Endothelial cell of umbilical vein (primary cell): ENCODE data around the gene AK8.

ENCODE experiments used
- EZH2 ChIP-seq: IDR thresholded peaks from 2 replicates; pipeline ENCODE4 v1.6.1; 2012; ENCODE audit warnings: borderline replicate concordance, low read depth, mild to moderate bottlenecking, moderate library complexity, low read length, inconsistent platforms; ENCODE audit not compliant: severe bottlenecking
- FOS ChIP-seq: IDR thresholded peaks from 2 replicates; pipeline ENCODE4 v1.6.1; 2011; ENCODE audit warnings: mild to moderate bottlenecking, low read length, moderate library complexity, borderline replicate concordance; ENCODE audit not compliant: insufficient read depth
- JUN ChIP-seq: IDR thresholded peaks from 2 replicates; pipeline ENCODE4 v1.6.1; 2011; ENCODE audit warnings: borderline replicate concordance, low read depth; ENCODE audit not compliant: insufficient read length, insufficient read depth
- POLR2A ChIP-seq: IDR thresholded peaks from 2 replicates; pipeline ENCODE4 v1.6.1; 2012; ENCODE audit warnings: low read depth, mild to moderate bottlenecking, control low read depth, low read length
- POLR2AphosphoS5 ChIP-seq: IDR thresholded peaks from 2 replicates; pipeline ENCODE4 v1.6.1; 2012; ENCODE audit warnings: low read depth, mild to moderate bottlenecking, control low read depth, low read length, moderate library complexity; ENCODE audit not compliant: insufficient read depth
- TF ChIP-seq, protein P1 (sequence below), 2 donors: IDR thresholded peaks; 1 replicate in 1 of 2; 2 replicates in 1 of 2; pipeline ENCODE4 v1.5.1; 2011; ENCODE audit warnings: low read length in 2 of 2, mild to moderate bottlenecking in 2 of 2, moderate library complexity in 2 of 2, control low read depth in 1 of 2, inconsistent platforms in 1 of 2, low read depth in 1 of 2; ENCODE audit not compliant: insufficient read depth in 1 of 2; ENCODE audit errors: extremely low read depth in 1 of 2

DNA sequence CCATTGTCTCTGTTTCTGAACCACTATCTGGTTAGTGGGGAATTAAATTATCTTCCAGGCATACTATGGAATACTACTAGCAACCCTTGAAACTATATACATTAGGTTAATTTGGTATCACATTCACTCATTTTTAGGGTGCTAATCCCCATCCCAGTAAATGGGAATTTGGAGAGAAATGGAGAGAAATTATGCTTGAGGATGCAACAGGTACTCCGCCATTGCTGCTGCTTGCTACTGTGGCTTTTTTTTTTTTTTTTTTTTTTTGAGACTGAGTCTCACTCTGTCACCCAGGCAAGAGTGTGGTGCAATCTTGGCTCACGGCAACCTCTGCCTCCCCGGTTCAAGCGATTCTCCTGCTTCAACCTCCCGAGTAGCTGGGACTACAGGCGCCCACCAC is 66.1 kb downstream of the AK8 start:
- TF ChIP-seq, protein P1, sequence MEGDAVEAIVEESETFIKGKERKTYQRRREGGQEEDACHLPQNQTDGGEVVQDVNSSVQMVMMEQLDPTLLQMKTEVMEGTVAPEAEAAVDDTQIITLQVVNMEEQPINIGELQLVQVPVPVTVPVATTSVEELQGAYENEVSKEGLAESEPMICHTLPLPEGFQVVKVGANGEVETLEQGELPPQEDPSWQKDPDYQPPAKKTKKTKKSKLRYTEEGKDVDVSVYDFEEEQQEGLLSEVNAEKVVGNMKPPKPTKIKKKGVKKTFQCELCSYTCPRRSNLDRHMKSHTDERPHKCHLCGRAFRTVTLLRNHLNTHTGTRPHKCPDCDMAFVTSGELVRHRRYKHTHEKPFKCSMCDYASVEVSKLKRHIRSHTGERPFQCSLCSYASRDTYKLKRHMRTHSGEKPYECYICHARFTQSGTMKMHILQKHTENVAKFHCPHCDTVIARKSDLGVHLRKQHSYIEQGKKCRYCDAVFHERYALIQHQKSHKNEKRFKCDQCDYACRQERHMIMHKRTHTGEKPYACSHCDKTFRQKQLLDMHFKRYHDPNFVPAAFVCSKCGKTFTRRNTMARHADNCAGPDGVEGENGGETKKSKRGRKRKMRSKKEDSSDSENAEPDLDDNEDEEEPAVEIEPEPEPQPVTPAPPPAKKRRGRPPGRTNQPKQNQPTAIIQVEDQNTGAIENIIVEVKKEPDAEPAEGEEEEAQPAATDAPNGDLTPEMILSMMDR (IDR thresholded peaks at IDR 0.05; ENCODE audit: extremely low read depth in 1 of 2, insufficient read depth in 1 of 2, low read depth in 1 of 2, low read length in 2 of 2): no peak
- no peak for TF ChIP-seq POLR2A
- no peak for TF ChIP-seq JUN
- TF ChIP-seq POLR2AphosphoS5: no peak
- TF ChIP-seq EZH2: no peak
- TF ChIP-seq FOS: no peak
